H9 (cell line): ENCODE data around the gene LIPA. TPM values are rescaled to one million over a fixed set of nuclear protein-coding genes. Genes with fewer than 3 reads are reported as not detected.

ENCODE experiments used
- DNase-seq: peaks from one replicate; pipeline ENCODE4 v3.0.0-alpha.2; 2017
- H2AFZ ChIP-seq: one replicate; pipeline ENCODE4 v1.6.1; 2013; ENCODE audit warnings: mild to moderate bottlenecking, low read length, control low read depth, moderate library complexity
- H2AK5ac ChIP-seq: 2 replicates; pipeline ENCODE4 v1.6.1; 2013; ENCODE audit warnings: low read length, control low read depth, mixed read lengths; ENCODE audit not compliant: insufficient read length
- H2BK120ac ChIP-seq: one replicate; pipeline ENCODE4 v1.6.1; 2013; ENCODE audit warnings: low read depth, mild to moderate bottlenecking, low read length, control low read depth, inconsistent platforms; ENCODE audit not compliant: poor library complexity, severe bottlenecking
- H2BK12ac ChIP-seq: 2 replicates; pipeline ENCODE4 v1.6.1; 2013; ENCODE audit warnings: low read length, control low read depth, mixed read lengths, low read depth; ENCODE audit not compliant: insufficient read length
- H2BK15ac ChIP-seq: 2 replicates; pipeline ENCODE4 v1.6.1; 2013; ENCODE audit warnings: low read depth, low read length, control low read depth
- H2BK20ac ChIP-seq: one replicate; pipeline ENCODE4 v1.6.1; 2013; ENCODE audit warnings: low read depth, mild to moderate bottlenecking, low read length, control low read depth, inconsistent platforms; ENCODE audit not compliant: poor library complexity, severe bottlenecking
- H2BK5ac ChIP-seq: 2 replicates; pipeline ENCODE4 v1.6.1; 2013; ENCODE audit warnings: low read length, control low read depth, mixed read lengths; ENCODE audit not compliant: insufficient read length
- H3K14ac ChIP-seq: 2 replicates; pipeline ENCODE4 v1.6.1; 2013; ENCODE audit warnings: low read length, control low read depth; ENCODE audit not compliant: insufficient read depth
- H3K18ac ChIP-seq: 2 replicates; pipeline ENCODE4 v1.6.1; 2013; ENCODE audit warnings: low read depth, mild to moderate bottlenecking, mixed read lengths, low read length, control low read depth; ENCODE audit not compliant: insufficient read length
- H3K23ac ChIP-seq: 2 replicates; pipeline ENCODE4 v1.6.1; 2013; ENCODE audit warnings: low read length, control low read depth, mixed read lengths, low read depth; ENCODE audit not compliant: insufficient read length
- H3K23me2 ChIP-seq: 2 replicates; pipeline ENCODE4 v1.6.1; 2013; ENCODE audit warnings: low read depth, mild to moderate bottlenecking, mixed read lengths, low read length, control low read depth; ENCODE audit not compliant: insufficient read length, poor library complexity, severe bottlenecking
- H3K27ac ChIP-seq: 2 replicates; pipeline ENCODE4 v1.5.1; 2013; ENCODE audit warnings: low read length, control low read depth, mixed read lengths, low read depth; ENCODE audit not compliant: insufficient read length
- H3K27me3 ChIP-seq: 2 replicates; pipeline ENCODE4 v1.6.1; 2013; ENCODE audit warnings: low read length, control low read depth, inconsistent platforms; ENCODE audit not compliant: insufficient read depth
- H3K4ac ChIP-seq: 2 replicates; pipeline ENCODE4 v1.6.1; 2013; ENCODE audit warnings: low read depth, mild to moderate bottlenecking, control low read depth, inconsistent platforms, low read length, moderate library complexity
- H3K4me1 ChIP-seq: 2 replicates; pipeline ENCODE4 v1.6.1; 2013; ENCODE audit warnings: low read length, control low read depth, inconsistent platforms; ENCODE audit not compliant: insufficient read depth
- H3K4me2 ChIP-seq: 2 replicates; pipeline ENCODE4 v1.6.1; 2013; ENCODE audit warnings: low read length, control low read depth, mixed read lengths; ENCODE audit not compliant: insufficient read length, insufficient read depth
- H3K56ac ChIP-seq: 2 replicates; pipeline ENCODE4 v1.6.1; 2013; ENCODE audit warnings: low read depth, mild to moderate bottlenecking, mixed read lengths, low read length, control low read depth; ENCODE audit not compliant: insufficient read length
- H3K79me1 ChIP-seq: 2 replicates; pipeline ENCODE4 v1.6.1; 2013; ENCODE audit warnings: low read depth, mild to moderate bottlenecking, moderate library complexity, low read length, control low read depth, inconsistent platforms; ENCODE audit not compliant: insufficient read depth, poor library complexity, severe bottlenecking
- H3K79me2 ChIP-seq: 2 replicates; pipeline ENCODE4 v1.6.1; 2013; ENCODE audit warnings: low read length, control low read depth, inconsistent platforms; ENCODE audit not compliant: insufficient read depth
- H3K9ac ChIP-seq: 2 replicates; pipeline ENCODE4 v1.6.1; 2013; ENCODE audit warnings: low read length, control low read depth, mixed read lengths; ENCODE audit not compliant: insufficient read length; ENCODE audit errors: extremely low read depth
- H3K9me3 ChIP-seq: one replicate; pipeline ENCODE4 v1.6.1; 2013; ENCODE audit warnings: low read depth, low read length, inconsistent platforms; ENCODE audit not compliant: control insufficient read depth
- H3T11ph ChIP-seq: one replicate; pipeline ENCODE4 v1.6.1; 2013; ENCODE audit warnings: mild to moderate bottlenecking, low read length, control low read depth, inconsistent platforms
- H4K20me1 ChIP-seq: one replicate; pipeline ENCODE4 v1.6.1; 2013; ENCODE audit not compliant: control insufficient read depth, insufficient read length, insufficient read depth
- H4K5ac ChIP-seq: 2 replicates; pipeline ENCODE4 v1.6.1; 2013; ENCODE audit warnings: low read depth, mild to moderate bottlenecking, mixed read lengths, low read length, control low read depth; ENCODE audit not compliant: insufficient read length
- H4K8ac ChIP-seq: replicated peaks from 2 replicates; pipeline ENCODE4 v1.6.1; 2013; ENCODE audit warnings: low read length, control low read depth, mixed read lengths, low read depth; ENCODE audit not compliant: insufficient read length
- H4K91ac ChIP-seq: 2 replicates; pipeline ENCODE4 v1.6.1; 2013; ENCODE audit warnings: low read depth, mild to moderate bottlenecking, moderate library complexity, mixed read lengths, low read length, control low read depth; ENCODE audit not compliant: insufficient read length
- H3K27ac Mint-ChIP-seq, 3 experiments: 2 replicates in 2 of 3; 3 replicates in 1 of 3; pipeline ENCODE4 v1.8.0; 2020 to 2021; ENCODE audit warnings: mixed read lengths in 3 of 3, mild to moderate bottlenecking in 1 of 3, moderate library complexity in 1 of 3
- H3K27me3 Mint-ChIP-seq: 2 replicates; pipeline ENCODE4 v1.8.0; 2021; ENCODE audit warnings: low read depth, mild to moderate bottlenecking, moderate library complexity, mixed read lengths
- H3K36me3 Mint-ChIP-seq, 3 experiments: 2 replicates in 2 of 3; 3 replicates in 1 of 3; pipeline ENCODE4 v1.8.0; 2020 to 2021; ENCODE audit warnings: low read depth in 3 of 3, mixed read lengths in 3 of 3; ENCODE audit not compliant: insufficient read depth in 1 of 3
- H3K4me1 Mint-ChIP-seq, 2 experiments: 2 replicates each; pipeline ENCODE4 v1.8.0; 2020; ENCODE audit warnings: mixed read lengths in 2 of 2
- H3K4me3 Mint-ChIP-seq, 2 experiments: 2 replicates in 1 of 2; 3 replicates in 1 of 2; pipeline ENCODE4 v1.8.0; 2020 to 2021; ENCODE audit warnings: mild to moderate bottlenecking in 2 of 2, mixed read lengths in 2 of 2, moderate library complexity in 1 of 2
- H3K9me3 Mint-ChIP-seq, 2 experiments: 2 replicates in 1 of 2; 3 replicates in 1 of 2; pipeline ENCODE4 v1.8.0; 2020; ENCODE audit warnings: mild to moderate bottlenecking in 2 of 2, mixed read lengths in 2 of 2, moderate library complexity in 1 of 2
- CTCF ChIP-seq: fragments of 200-600 bp; sonication (generic); conservative IDR thresholded peaks from 3 replicates; pipeline ENCODE4 v1.8.0; 2021; ENCODE audit warnings: antibody characterized with exemption, mild to moderate bottlenecking
- WGBS: extraction: QIAGEN DNeasy Blood & Tissue Kit; methylation state at CpG from one replicate; pipeline ENCODE4 v1.1.7; 2013; ENCODE audit warnings: missing lambda C conversion rate, low lambda C conversion rate, mixed read lengths; ENCODE audit not compliant: insufficient read length; ENCODE audit errors: extremely low coverage; 5-methylcytosine and 5-hydroxymethylcytosine counted together
- total RNA-seq: library from RNA; stranded (reverse); gene quantifications from 2 replicates; pipeline ENCODE4 v1.2.1, GENCODE V29; 2021

The LIPA gene
- total RNA-seq, 1 experiment from 2014 or later = 20.9 TPM

- Histone ChIP-seq H3K27ac (no peak overlapping the region), H3K4ac (no peak overlapping the region), H3K18ac (no peak overlapping the region), H3K27me3 (no peaks in the 10 kb centered on the region), H4K20me1 (no peaks in the 10 kb centered on the region), H2BK15ac (no peak overlapping the region), H3K79me2 (no peaks in the 10 kb centered on the region), H4K8ac (no peak overlapping the region), H3K56ac (no peak overlapping the region), H2BK12ac (no peak overlapping the region), H4K5ac (no peak overlapping the region), H3K9me3 (no peaks in the 10 kb centered on the region), H2AK5ac (no peak overlapping the region), H3K14ac (no peak overlapping the region), H2BK5ac (no peak overlapping the region), H3K9ac (no peak overlapping the region), H3K23ac (no peak overlapping the region), H2BK20ac (no peak overlapping the region), H3K23me2 (no peaks in the 10 kb centered on the region), H3K79me1 (no peaks in the 10 kb centered on the region), H3K4me2 (no peak overlapping the region), H2AFZ (no peak overlapping the region), H3K4me1 (peaks cover 3% of the 10 kb centered on the region), H4K91ac (no peak overlapping the region), H3T11ph (no peak overlapping the region), H2BK120ac (no peak overlapping the region)
- no CpG with 5 or more reads among the region's 2 CpGs for WGBS
- H3K9me3 Mint-ChIP-seq = 0 out of 5 replicates have a peak, but pooled peaks cover 0 to 3% of the 10 kb centered on the region in 2 experiments
- H3K36me3 Mint-ChIP-seq = peaks cover 0 to 2% (median 0%) of the 10 kb centered on the region in 3 experiments; a peak in 1 of 7 replicates
- H3K27ac Mint-ChIP-seq = no peak overlapping the region
- peaks cover 14 to 16% of the 10 kb centered on the region in 2 experiments for H3K4me1 Mint-ChIP-seq
- DNase-seq = no peak
- no peaks in the 10 kb centered on the region; the same call in 1 of the 2 replicates for H3K27me3 Mint-ChIP-seq
- no peak for TF ChIP-seq CTCF
- no peak overlapping the region for H3K4me3 Mint-ChIP-seq
These were observed 49.7 kb upstream of the LIPA start for GRCh38 chr10:89301232-89301631.
